Measurements from ENCODE around the gene PPP1R13B.
A peak's percentile ranks its signal among the peaks of the same experiment; 100 is the strongest.

Gene PPP1R13B

GRCh38 chr14:103721334-103722120 is 125.8 kb downstream of the PPP1R13B start:
- H3K27ac Mint-ChIP-seq = no peak overlapping the region
- no peaks in the 10 kb centered on the region for H3K27me3 Mint-ChIP-seq (ENCODE audit: low read depth, poor library complexity)
- H3K4me3 Mint-ChIP-seq = no peak overlapping the region
- no peaks in the 10 kb centered on the region for H3K9me3 Mint-ChIP-seq
- no peak for DNase-seq
- H3K36me3 Mint-ChIP-seq (ENCODE audit: low read depth) = peaks cover 13% of the 10 kb centered on the region
- TF ChIP-seq CTCF (IDR thresholded peaks at IDR 0.05) = no peak
- peaks cover 54% of the 10 kb centered on the region for H3K4me1 Mint-ChIP-seq

GRCh38 chr14:103719751-103720150 is 127.6 kb downstream of the PPP1R13B start:
- peak overlapping the region; percentile 15 for H3K27ac Mint-ChIP-seq
- no peak for DNase-seq
- peaks cover 59% of the 10 kb centered on the region for H3K4me1 Mint-ChIP-seq
- no peaks in the 10 kb centered on the region for H3K9me3 Mint-ChIP-seq
- H3K36me3 Mint-ChIP-seq (ENCODE audit: low read depth) = peaks cover 13% of the 10 kb centered on the region
- H3K27me3 Mint-ChIP-seq (ENCODE audit: low read depth, poor library complexity) = no peaks in the 10 kb centered on the region
- TF ChIP-seq CTCF (IDR thresholded peaks at IDR 0.05) = no peak
- peak overlapping the region; percentile 37 for H3K4me3 Mint-ChIP-seq

GRCh38 chr14:103718572-103718971 is 128.8 kb downstream of the PPP1R13B start:
- Mint-ChIP-seq H3K36me3 (ENCODE audit: low read depth) (peaks cover 13% of the 10 kb centered on the region), H3K27me3 (ENCODE audit: low read depth, poor library complexity) (no peaks in the 10 kb centered on the region), H3K4me3 (peak overlapping the region; percentile 83), H3K27ac (peak overlapping the region; percentile 43), H3K4me1 (peaks cover 63% of the 10 kb centered on the region), H3K9me3 (no peaks in the 10 kb centered on the region)
- DNase-seq = peak; percentile 33
- TF ChIP-seq CTCF (IDR thresholded peaks at IDR 0.05) = no peak

- no peaks in the 10 kb centered on the region for H3K9me3 Mint-ChIP-seq
- peak overlapping the region; percentile 83 for H3K4me3 Mint-ChIP-seq
- TF ChIP-seq CTCF (IDR thresholded peaks at IDR 0.05) = no peak
- no peaks in the 10 kb centered on the region for H3K27me3 Mint-ChIP-seq (ENCODE audit: low read depth, poor library complexity)
- H3K36me3 Mint-ChIP-seq (ENCODE audit: low read depth) = peaks cover 13% of the 10 kb centered on the region
- H3K27ac Mint-ChIP-seq = peak overlapping the region; percentile 64
- DNase-seq = no peak
- peaks cover 70% of the 10 kb centered on the region for H3K4me1 Mint-ChIP-seq
These were observed 130.4 kb downstream of the PPP1R13B start for GRCh38 chr14:103716899-103717411.

GRCh38 chr14:103716091-103716801 is 131.1 kb downstream of the PPP1R13B start:
- Mint-ChIP-seq H3K27ac (no peak overlapping the region), H3K4me3 (peak overlapping the region; percentile 83), H3K4me1 (peaks cover 70% of the 10 kb centered on the region)

More at GRCh38 chr14:103716091-103716801, 131.1 kb downstream of the PPP1R13B start:
- no peak for DNase-seq
- Mint-ChIP-seq H3K9me3 (no peaks in the 10 kb centered on the region), H3K36me3 (ENCODE audit: low read depth) (peaks cover 13% of the 10 kb centered on the region), H3K27me3 (ENCODE audit: low read depth, poor library complexity) (no peaks in the 10 kb centered on the region)
- no peak for TF ChIP-seq CTCF (IDR thresholded peaks at IDR 0.05)
